Spleen (tissue), 7 donors: ENCODE measurements around the gene GNPTAB.

Source experiments
- CTCF ChIP-seq, 11 experiments: fragments of 200-600 bp in 7 of 11; fragments of 450-650 bp in 4 of 11; sonication (generic) in 4 of 11; IDR thresholded peaks in 8 of 11; conservative IDR thresholded peaks in 3 of 11; 1 replicate in 7 of 11; 2 replicates in 4 of 11; pipeline versions ENCODE4 v1.4.0 to v1.8.0; 2016 to 2021; ENCODE audit warnings: antibody characterized with exemption in 11 of 11, inconsistent platforms in 4 of 11, mild to moderate bottlenecking in 1 of 11
- POLR2A ChIP-seq, 3 donors: fragments of 450-650 bp; IDR thresholded peaks; one replicate each; pipeline ENCODE4 v1.5.1; 2017; ENCODE audit warnings: antibody characterized with exemption in 3 of 3, mild to moderate bottlenecking in 1 of 3
- donor health status: DM: no; HTN: no; CAD: no; lungs with moderate emphysema.
- donor health status: DM: no; HTN: no; CAD: no.
- donor health status: DM: no; HTN: no; CAD: no.

GRCh38 chr12:101804409-101804808 is 26.4 kb downstream of the GNPTAB start:
- TF ChIP-seq CTCF (IDR thresholded peaks at IDR 0.05 in 8 of 11, conservative IDR thresholded peaks at IDR 0.05 in 3 of 11) (no peak), POLR2A (IDR thresholded peaks at IDR 0.05) (no peak)
